ENCODE data around the gene HAPLN2.

Gene HAPLN2

DNA sequence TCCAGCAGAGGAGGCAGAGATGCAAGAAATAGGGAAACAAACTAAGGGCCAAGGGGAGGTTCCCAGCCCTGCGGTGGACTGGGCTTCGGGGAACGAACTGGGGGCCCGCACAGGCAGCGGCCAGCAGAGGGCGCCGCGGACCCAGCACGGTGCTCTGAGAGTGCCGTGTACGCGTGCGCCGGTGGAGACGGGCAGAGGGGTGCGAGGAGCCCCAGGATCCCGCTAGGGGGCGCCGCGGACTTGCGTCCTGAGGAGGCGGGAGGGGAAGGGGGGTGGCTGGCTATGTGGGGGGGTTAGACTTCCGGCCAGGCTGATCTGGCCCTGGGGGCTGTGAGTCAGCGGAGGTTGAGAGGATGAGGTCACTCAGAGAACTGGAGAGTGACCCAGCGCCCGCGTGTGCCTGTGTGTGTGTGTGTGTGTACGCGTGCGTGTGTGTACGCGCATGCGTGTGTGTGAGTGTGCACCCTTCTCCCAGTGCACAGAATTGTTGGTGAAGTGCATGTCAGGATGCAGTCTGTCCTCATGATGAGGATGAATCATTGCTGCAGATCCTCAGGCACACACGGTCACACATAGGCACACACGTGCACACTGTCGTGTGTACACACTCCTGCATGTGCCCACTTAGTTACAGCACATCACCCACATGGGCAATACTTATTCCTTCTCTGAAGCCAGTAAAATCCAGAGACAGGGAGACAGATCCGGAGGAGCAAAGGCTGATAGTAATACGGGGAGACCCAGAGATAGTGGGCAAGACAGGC, 41.0 kb downstream of the HAPLN2 start:
- peak; percentile 92 to 93 (median 92) for DNase-seq (ENCODE audit: low read depth in 2 of 3, low spot score in 1 of 3)

DNA sequence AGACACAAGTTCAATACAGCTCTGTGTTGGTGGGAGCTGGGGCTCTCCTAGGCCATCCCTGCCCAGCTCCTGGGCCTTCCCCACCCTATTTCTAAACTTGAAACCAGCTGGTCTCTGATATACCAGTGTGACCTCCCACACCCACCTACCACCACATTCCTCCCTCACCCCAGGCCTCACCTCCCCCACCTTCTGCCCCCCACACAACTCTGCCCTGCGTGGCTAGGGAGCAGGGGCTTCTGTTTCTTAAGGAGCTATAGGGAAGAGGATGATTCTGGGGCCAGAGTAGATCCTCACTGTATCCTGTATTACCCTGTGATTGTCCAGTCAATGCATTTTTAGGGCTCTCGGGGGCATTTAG, 41.5 kb downstream of the HAPLN2 start:
- no peak for DNase-seq (ENCODE audit: low read depth in 2 of 3, low spot score in 1 of 3)

- no peak for DNase-seq (ENCODE audit: low read depth in 2 of 3, low spot score in 1 of 3)
Observed at GRCh38 chr1:156662005-156662799, 43.0 kb downstream of the HAPLN2 start.

- DNase-seq (ENCODE audit: low read depth in 2 of 3, low spot score in 1 of 3), result no peak
Observed at GRCh38 chr1:156662800-156663055, 43.5 kb downstream of the HAPLN2 start.

DNA sequence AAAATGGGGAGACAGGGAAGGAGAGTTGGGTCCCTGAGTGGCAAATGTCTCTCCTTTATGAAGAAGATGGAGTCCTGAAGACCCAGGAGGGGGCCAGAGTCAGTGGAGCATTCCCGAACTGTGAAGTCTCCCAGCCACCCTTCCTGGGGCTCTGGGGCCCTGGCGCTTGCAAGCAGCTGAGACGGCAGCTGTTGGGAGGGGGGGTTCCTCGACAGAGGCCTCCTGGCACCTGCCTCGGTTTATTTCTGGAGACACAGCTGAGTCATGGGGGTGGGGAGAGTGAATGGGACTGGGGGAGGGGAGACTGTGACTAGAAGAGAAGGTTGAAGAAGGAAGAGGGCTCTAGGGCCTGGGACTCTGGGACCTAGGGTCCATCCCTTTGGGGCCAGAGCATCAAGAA, 44.0 kb downstream of the HAPLN2 start:
- no peak for DNase-seq (ENCODE audit: low read depth in 2 of 3, low spot score in 1 of 3)

- DNase-seq (ENCODE audit: low read depth in 2 of 3, low spot score in 1 of 3), result no peak
Observed at GRCh38 chr1:156664046-156664766, 45.0 kb downstream of the HAPLN2 start.

DNA sequence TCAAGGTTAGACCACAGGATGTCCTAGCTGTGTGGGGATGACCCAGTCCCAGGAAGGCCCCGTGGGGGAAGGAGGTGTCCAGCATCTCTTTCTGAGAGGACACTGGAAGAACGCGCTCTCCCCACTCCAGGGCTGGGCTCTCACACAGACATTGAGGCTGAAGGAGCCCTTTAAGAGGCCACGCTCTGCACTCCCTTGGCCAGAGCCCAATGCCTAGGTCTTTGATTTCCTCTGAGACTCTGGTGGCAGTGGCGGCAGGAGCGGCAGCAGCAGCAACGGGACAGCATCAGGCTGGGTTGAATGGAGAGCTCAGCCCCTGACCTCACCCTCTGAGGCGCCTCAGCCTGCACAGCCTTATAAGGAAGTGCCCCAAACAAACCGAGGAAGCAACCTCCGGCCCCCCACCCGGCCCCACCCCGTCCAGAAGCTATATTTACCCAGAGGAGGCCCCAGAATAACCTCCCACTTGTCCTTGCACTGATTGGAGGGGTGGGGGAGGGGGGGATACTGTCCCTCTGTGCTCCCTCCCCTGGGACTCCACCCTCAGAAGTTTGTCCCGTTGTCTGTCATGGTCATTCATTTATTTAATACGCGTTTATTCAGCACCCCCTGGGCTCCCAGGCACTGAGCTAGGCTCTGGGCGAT, 45.7 kb downstream of the HAPLN2 start:
- no peak for DNase-seq (ENCODE audit: low read depth in 2 of 3, low spot score in 1 of 3)

DNA sequence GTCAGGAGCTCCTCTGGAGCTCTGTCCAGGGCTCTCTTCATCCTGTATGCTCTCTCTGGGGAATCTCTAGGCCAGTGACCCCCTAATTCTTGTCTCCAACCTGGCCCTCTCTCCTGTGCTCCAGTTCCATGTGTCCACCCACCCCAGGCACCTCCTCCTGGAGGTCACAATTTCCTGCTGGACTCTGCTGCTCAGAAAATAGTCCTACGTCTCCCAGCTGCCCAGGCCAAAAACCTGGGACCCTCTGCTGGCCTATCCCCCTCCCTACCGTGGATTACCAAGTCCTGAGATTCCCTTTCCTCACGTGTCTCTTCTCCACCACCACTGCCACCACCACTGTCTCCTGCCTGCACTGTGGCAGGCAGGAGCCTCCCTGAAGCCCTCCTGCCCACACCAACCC, 46.3 kb downstream of the HAPLN2 start:
- DNase-seq (ENCODE audit: low read depth in 2 of 3, low spot score in 1 of 3), result no peak

DNA sequence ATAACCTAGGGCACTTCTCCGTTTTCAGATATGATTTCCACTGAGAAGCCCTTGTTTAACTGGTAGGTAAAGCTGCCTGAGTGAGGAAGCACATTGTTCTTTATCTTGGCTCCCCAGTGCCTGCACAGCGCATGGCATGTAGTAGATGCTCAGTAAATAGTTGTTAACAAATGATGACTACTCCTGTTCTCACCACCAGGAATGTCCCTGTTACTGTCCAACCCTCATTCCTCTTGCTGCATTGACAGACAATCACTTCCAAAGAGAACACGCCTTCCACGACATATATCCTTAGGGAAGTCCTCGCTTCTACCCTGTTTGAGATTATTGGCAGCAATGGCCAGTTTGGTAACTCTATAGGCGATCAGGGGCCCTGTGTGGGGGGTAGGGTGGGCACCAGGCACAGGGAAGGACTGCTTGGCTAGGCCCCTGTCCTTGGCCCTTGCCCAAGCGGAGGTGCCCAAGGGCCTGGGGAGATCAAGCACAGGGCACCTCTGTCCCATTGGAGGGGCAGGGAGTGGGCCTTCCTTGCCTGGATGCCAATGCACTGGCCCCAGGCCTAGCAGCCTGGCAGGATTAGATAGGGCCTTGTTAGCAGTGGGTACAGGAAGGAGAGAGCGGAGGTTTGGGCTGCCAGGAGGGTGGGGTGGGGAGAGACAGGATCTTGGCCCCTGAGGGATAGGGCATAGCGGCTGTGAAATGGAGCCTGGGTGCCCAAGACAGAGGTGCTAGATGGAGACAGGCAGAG, 47.8 kb downstream of the HAPLN2 start:
- no peak for DNase-seq (ENCODE audit: low read depth in 2 of 3, low spot score in 1 of 3)

DNA sequence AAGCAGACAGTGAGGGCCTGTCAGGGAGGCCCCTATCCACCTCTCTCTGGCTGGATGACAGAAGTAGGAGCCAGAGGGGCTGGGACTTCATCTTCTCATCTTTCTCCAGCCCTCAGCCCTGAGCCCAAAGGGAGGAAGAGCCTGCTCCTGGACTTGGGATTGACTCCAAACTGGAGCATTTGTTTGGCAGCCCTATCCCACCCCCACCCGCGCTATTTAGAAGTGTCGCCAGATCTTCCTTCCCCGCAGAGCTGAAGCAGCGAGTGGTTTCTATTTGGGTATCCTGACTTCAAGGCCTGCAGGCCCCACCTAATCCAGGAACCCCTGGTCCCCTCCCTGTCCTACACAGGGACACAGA, 48.4 kb downstream of the HAPLN2 start:
- no peak for DNase-seq (ENCODE audit: low read depth in 2 of 3, low spot score in 1 of 3)

DNA sequence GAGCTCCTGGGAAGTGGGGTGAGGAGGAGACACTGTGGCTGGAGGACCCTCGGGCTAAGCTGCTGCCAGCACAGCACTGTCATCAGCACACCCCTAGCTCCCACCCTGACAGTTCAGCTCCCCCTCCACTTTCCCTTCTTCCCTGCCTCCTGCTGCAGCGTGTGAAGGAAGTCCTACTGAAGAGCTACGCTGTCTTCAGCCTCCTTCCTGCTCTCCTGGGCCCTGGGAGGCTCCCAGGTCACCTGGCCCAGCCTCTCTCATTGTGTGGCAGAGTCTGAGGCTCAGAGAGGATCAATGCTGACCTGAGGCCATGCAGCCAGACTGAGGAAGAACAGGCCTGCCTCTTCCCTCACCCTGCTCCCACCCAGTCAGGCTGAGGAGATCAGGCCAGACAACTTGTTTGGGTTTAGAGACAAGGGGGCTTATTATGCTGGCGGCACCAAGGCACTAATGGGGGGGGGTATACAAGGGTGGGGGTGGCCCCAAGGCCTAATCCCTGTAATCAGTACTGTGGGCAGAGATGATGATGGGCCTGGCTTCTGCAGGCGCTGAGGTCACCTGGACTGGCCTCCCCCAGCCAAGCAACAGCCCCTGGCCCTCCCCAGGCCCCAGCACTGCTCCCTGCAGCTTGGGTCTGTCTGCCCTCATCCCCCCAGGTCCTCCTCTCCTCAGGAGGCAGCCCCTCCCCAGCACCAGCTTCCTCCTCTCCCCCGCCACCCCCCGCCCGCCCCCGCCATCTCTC, 48.9 kb downstream of the HAPLN2 start:
- DNase-seq (ENCODE audit: low read depth in 2 of 3, low spot score in 1 of 3), result no peak

GRCh38 chr1:156668801-156669637, 49.8 kb downstream of the HAPLN2 start:
- DNase-seq (ENCODE audit: low read depth in 2 of 3, low spot score in 1 of 3), result no peak

GRCh38 chr1:156669794-156670193, 50.6 kb downstream of the HAPLN2 start:
- no peak for DNase-seq (ENCODE audit: low read depth in 2 of 3, low spot score in 1 of 3)

DNA sequence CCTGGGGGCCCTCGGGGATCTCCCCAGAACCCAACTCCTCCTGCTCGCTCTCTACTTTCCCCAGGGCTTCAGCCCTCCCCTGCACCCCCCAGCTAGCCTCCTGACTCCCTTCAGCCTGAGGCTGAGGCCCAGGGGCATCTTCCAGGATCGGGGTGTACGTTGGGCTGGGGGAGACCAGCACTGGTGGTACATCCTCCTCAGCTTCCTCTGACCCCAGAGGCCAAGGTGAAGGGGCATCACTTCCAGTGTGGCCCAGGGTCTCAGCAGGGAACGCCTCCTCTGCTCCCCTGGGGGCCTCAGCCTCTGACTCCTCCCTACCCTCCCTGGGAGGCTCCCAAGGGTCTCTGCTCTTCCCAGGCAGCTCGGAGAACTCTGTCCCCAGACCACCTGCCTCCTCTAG, 51.1 kb downstream of the HAPLN2 start:
- DNase-seq (ENCODE audit: low read depth in 2 of 3, low spot score in 1 of 3), result no peak

GRCh38 chr1:156670791-156671190, 51.6 kb downstream of the HAPLN2 start:
- DNase-seq (ENCODE audit: low read depth in 2 of 3, low spot score in 1 of 3), result no peak

GRCh38 chr1:156671804-156672203, 52.6 kb downstream of the HAPLN2 start:
- DNase-seq (ENCODE audit: low read depth in 2 of 3, low spot score in 1 of 3), result no peak

- DNase-seq (ENCODE audit: low read depth in 2 of 3, low spot score in 1 of 3), result no peak
Observed at GRCh38 chr1:156673387-156674121, 54.3 kb downstream of the HAPLN2 start.

All from stimulated activated CD4-positive, alpha-beta T cell treated with anti-CD3 and anti-CD28 coated beads, Interleukin-12 subunit alpha, Interleukin-12 subunit beta, amount 100 ng/mL, for 48 hours (primary cell).